T-helper 1 cell treated with Interleukin-12 subunit alpha and Interleukin-12 subunit beta and Interleukin-4 antibody, amounts not matched to agents 30 μg/mL and 1 μg/mL, for 36 hours (primary cell): ENCODE data around the gene OR14J1.

Source experiments
- H3K27ac Mint-ChIP-seq: one replicate; pipeline ENCODE4 v1.8.0; 2021; ENCODE audit warnings: mild to moderate bottlenecking, mixed read lengths
- H3K27me3 Mint-ChIP-seq: one replicate; pipeline ENCODE4 v1.8.0; 2021; ENCODE audit warnings: low read depth, mixed read lengths
- H3K36me3 Mint-ChIP-seq: one replicate; pipeline ENCODE4 v1.8.0; 2021; ENCODE audit warnings: low read depth, mixed read lengths
- H3K4me1 Mint-ChIP-seq: one replicate; pipeline ENCODE4 v1.8.0; 2021; ENCODE audit warnings: low read depth, mixed read lengths
- H3K4me3 Mint-ChIP-seq: one replicate; pipeline ENCODE4 v1.8.0; 2021; ENCODE audit warnings: mild to moderate bottlenecking, moderate library complexity, mixed read lengths
- H3K9me3 Mint-ChIP-seq: one replicate; pipeline ENCODE4 v1.8.0; 2021; ENCODE audit warnings: mixed read lengths

OR14J1 gene

DNA sequence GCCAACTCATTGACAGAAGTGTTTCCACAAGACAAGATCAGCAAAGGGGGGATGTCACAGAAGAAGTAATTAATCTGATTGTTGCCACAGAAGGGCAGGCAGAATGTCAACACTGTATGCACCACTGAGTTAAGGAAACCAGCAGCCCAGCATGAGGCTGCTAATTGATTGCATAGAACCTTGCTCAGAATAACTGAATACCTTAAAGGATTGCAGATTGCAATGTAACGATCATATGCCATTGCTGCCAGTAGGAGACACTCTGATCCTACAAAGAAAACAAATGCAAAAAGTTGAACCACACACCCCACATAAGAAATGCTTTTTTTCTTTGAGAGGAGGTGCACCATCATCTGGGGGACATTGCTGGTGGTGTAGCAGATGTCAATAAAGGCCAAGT is 54.1 kb downstream of the OR14J1 start:
- Mint-ChIP-seq H3K27ac (no peak overlapping the region), H3K36me3 (no peaks in the 10 kb centered on the region), H3K9me3 (no peaks in the 10 kb centered on the region), H3K4me1 (no peaks in the 10 kb centered on the region), H3K4me3 (no peak overlapping the region), H3K27me3 (peaks cover 3% of the 10 kb centered on the region)
